ENCODE results near the gene DTL.
A peak's percentile ranks its signal among the peaks of the same experiment; 100 is the strongest.
"Not testable (repeated sequence)": the region's sequence is repeated elsewhere in the genome, so short reads cannot be mapped to it uniquely, and the experiment has no call there.

Gene DTL

DNA sequence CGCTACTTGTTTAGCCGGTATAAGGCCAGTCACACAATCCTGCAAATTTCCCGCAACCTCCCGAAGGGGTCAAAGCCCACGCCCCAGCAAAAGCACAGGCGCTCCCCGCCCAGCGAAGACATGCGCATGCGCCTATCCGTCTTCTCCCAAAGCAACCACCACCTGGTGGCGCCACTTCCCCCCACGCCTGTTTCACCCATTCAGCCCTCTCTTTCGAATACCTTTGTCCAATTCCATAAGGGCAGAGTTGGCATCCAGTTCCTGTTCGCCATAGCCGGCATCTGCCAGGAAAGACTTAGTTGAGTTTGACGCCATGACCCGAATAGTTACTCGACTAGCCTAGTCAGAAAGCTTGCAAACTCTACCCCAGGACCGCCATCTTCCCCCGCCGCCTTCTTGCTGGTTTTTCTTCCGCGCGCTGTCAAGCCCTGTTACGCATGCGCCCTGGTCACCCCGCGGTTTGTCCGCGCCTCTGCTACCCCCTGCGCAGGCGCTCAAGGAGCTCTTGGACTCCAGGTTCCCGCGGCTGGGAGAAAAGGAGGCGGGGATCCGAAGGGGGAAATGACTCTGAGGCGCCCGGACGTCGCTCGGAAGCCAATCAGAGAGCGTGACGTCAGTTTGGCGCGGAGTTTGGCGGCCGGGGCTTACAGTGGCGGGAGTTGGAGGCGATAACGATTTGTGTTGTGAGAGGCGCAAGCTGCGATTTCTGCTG is at the start of gene DTL, which contains the start of gene INTS7:
Gene DTL, plus strand, starts transcription at position 626 of the 712 bp plus-strand sequence. CDS start 143 bp downstream, outside the sequence.
Gene INTS7, minus strand, starts transcription at position 435 of the 712 bp plus-strand sequence. Its CDS starts 120 bp downstream, at position 315.
- peak; percentile 99 for DNase-seq (ENCODE audit: low read depth)

- DNase-seq (ENCODE audit: low read depth) = peak; percentile 36
Observed at GRCh38 chr1:211986628-211987254, 48.8 kb upstream of the DTL start.

GRCh38 chr1:211991695-211992094 is 43.9 kb upstream of the DTL start:
- no peak for DNase-seq (ENCODE audit: low read depth)

- DNase-seq (ENCODE audit: low read depth) = not testable (repeated sequence)
Observed at GRCh38 chr1:211997426-211997825, 38.1 kb upstream of the DTL start.

DNA sequence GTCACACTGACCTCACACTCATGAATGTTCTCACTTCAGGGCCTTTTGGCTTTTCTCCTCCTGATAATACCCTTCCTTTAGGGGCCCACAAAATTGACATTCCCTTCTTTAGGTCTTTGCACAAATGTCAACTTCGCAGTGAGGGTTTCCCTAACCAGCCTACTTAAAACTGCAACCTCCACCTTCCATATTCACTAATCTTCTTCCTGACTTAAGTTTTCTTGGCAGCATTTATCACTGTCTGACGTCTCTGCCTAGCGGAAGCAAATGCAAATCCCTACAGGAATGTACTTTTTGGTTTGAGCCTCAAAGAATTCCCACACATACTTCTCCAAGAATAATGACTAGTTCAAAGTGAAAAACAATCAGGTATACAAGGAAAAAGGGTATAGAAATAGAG is 33.0 kb upstream of the DTL start:
- DNase-seq (ENCODE audit: low read depth) = no peak

- DNase-seq (ENCODE audit: low read depth) = no peak
Observed at GRCh38 chr1:212004895-212005608, 30.5 kb upstream of the DTL start.

DNA sequence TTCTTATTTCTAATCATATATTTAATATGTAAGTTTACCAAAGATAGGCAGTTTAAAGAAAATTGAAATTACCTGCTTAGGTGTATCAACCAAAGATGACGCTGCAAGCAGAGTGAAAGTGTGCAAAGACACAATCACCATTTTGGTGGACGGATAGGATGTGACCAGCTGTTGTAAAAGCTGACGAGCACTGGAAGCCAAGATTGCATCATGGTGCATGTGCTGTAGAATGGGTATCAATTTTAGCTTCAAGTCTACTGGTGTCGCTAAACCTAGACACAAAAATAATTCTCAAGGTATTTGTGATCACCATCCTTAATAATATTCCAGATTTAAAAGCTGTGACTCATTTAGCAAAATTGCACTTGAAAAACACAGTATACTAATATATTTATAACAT is 28.4 kb upstream of the DTL start:
- DNase-seq (ENCODE audit: low read depth) = no peak

DNA sequence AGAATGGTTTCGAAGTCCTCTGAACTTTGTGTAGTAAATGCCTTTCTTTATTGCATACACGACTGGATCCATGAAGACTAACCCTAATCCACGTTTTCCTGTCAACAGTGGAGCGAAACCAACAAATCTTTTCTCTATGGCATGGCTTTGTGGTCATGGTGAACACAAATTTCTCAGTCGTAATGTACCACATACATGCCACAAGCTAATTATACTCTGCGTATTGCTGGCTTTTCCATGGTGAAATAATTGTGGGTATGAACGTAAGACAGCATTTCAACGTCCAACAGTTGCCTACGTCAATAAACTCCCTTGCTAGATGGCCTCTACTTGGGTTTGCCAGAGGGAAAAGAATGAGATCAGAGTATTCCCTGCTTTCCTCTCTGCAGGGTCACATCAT is 27.7 kb upstream of the DTL start:
- DNase-seq (ENCODE audit: low read depth) = no peak

- no peak for DNase-seq (ENCODE audit: low read depth)
Observed at GRCh38 chr1:212009561-212009960, 26.0 kb upstream of the DTL start.

- DNase-seq (ENCODE audit: low read depth) = no peak
Observed at GRCh38 chr1:212010004-212010403, 25.5 kb upstream of the DTL start.

- DNase-seq (ENCODE audit: low read depth) = peak; percentile 53
Observed at GRCh38 chr1:212012034-212012740, 23.4 kb upstream of the DTL start.

GRCh38 chr1:212013672-212014071 is 21.9 kb upstream of the DTL start:
- DNase-seq (ENCODE audit: low read depth) = no peak

DNA sequence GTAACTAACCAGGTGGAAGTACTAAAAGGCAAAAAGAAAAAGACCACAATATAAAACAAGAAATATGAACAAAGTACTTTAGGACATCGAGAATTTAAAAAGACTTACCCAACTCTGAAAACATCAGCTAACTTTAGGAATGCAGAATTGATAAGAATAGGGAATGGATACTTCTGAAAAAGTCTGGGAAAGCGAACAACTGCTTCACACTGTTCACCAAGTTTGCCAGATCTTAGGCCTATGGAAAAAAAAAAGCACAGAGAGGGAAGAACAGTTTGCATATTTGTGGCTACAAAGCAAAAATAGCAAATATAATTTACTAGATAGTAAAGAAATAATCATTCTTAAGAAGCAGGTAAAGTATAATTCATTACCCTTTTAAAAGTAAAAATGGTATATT is 14.6 kb upstream of the DTL start:
- no peak for DNase-seq (ENCODE audit: low read depth)

GRCh38 chr1:212021563-212021962 is 14.0 kb upstream of the DTL start:
- no peak for DNase-seq (ENCODE audit: low read depth)

GRCh38 chr1:212022908-212023307 is 12.6 kb upstream of the DTL start:
- DNase-seq (ENCODE audit: low read depth) = not testable (repeated sequence)

DNA sequence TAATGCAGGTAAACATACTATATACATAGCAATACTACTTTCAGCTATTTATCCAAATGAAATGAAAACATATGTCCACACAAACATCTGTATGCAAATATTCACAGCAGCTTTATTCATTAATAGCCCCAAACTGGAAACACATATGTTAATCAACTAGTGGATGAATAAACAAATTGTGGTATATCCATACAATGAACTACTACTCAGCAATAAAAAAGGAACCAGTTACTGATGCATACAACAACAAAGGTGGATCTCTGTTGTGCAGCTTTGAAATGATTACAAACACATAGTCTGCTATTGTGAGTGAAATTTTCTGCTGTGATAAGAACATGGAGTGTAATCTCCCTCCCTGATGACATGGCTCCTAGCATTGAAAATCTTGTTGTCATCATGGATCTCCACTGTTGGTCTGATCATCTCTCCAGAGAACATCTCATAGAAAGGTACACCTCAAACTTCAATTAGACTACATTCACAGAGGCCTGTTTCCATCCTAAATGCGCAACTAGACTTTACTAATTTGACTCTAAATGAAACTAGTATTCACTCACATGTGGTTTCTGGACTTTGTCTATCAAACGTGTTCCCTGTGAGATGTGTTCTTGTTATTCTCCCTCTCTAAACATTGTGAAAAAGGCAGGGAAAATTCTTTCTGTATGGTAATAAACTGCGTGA is 10.9 kb upstream of the DTL start:
- no peak for DNase-seq (ENCODE audit: low read depth)

GRCh38 chr1:212027727-212028126 is 7.8 kb upstream of the DTL start:
- not testable (repeated sequence) for DNase-seq (ENCODE audit: low read depth)

- peak; percentile 92 for DNase-seq (ENCODE audit: low read depth)
Observed at GRCh38 chr1:212030936-212031528, 4.5 kb upstream of the DTL start.

- DNase-seq (ENCODE audit: low read depth) = no peak
Observed at GRCh38 chr1:212034516-212035122, 929 bp upstream of the DTL start.

- DNase-seq (ENCODE audit: low read depth) = no peak
Observed at GRCh38 chr1:212035835-212036605, 472 bp downstream of the DTL start.

Measured in stromal cell of bone marrow (primary cell).